SU-DHL-6 (cell line): ENCODE measurements around the gene GPRC5B.

ENCODE experiments used
- CTCF ChIP-seq: fragments of 200-600 bp; sonication (generic); IDR thresholded peaks from one replicate; pipeline ENCODE4 v1.5.1; 2017; ENCODE audit warnings: antibody characterized with exemption, mild to moderate bottlenecking, low read length, moderate library complexity; ENCODE audit not compliant: insufficient read depth, poor library complexity, severe bottlenecking
- EZH2phosphoT487 ChIP-seq: fragments of 200-600 bp; sonication (generic), shearing (Covaris generic); conservative IDR thresholded peaks from 2 replicates; pipeline ENCODE4 v1.6.1; 2018; ENCODE audit warnings: mild to moderate bottlenecking, antibody characterized with exemption, low read length, moderate library complexity, mixed read lengths

GRCh38 chr16:19854543-19854876 is 30.1 kb downstream of the GPRC5B start:
- TF ChIP-seq EZH2phosphoT487, result no peak
- no peak for TF ChIP-seq CTCF
